Large intestine (tissue), 3 donors: ENCODE data around the gene SWT1. TPM values are rescaled to one million over a fixed set of nuclear protein-coding genes. Genes with fewer than 3 reads are reported as not detected.

ENCODE experiments used
- DNase-seq, 2 donors: peaks; one replicate each; pipeline versions ENCODE4 v3.0.0 to v3.0.0-alpha.2; 2013
- H3K27ac ChIP-seq: one replicate; pipeline ENCODE4 v1.5.1; 2013; ENCODE audit warnings: low read length
- H3K27me3 ChIP-seq: 2 replicates; pipeline ENCODE4 v1.6.1; 2013; ENCODE audit warnings: low read length; ENCODE audit not compliant: control insufficient read depth, insufficient read depth
- H3K36me3 ChIP-seq: 2 replicates; pipeline ENCODE4 v1.6.1; 2013; ENCODE audit warnings: low read length; ENCODE audit not compliant: control insufficient read depth, insufficient read depth
- H3K4me1 ChIP-seq: one replicate; pipeline ENCODE4 v1.6.1; 2013; ENCODE audit warnings: low read length; ENCODE audit not compliant: control insufficient read depth, insufficient read depth
- H3K4me3 ChIP-seq: one replicate; pipeline ENCODE4 v1.5.1; 2013; ENCODE audit warnings: low read length
- H3K9me3 ChIP-seq: one replicate; pipeline ENCODE4 v1.6.1; 2013; ENCODE audit warnings: mild to moderate bottlenecking, low read depth, low read length, moderate library complexity; ENCODE audit not compliant: control insufficient read depth
- WGBS: methylation state at CpG from one replicate; pipeline ENCODE4 v1.1.5; 2013; ENCODE audit warnings: low lambda C conversion rate; ENCODE audit not compliant: insufficient coverage; 5-methylcytosine and 5-hydroxymethylcytosine counted together
- polyA plus RNA-seq: library from polyadenylated mRNA; unstranded; fragments of 120-200 nt; gene quantifications from one replicate; pipeline ENCODE4 v1.2.1, GENCODE V29; 2013

The SWT1 gene
- polyA plus RNA-seq, 1 donor = 5.3 TPM

GRCh38 chr1:185300152-185300551 is 143.2 kb downstream of the SWT1 start:
- Histone ChIP-seq H3K36me3 (peaks cover 77% of the 10 kb centered on the region), H3K27me3 (no peaks in the 10 kb centered on the region), H3K4me1 (no peaks in the 10 kb centered on the region), H3K27ac (no peak overlapping the region), H3K4me3 (no peak overlapping the region), H3K9me3 (no peaks in the 10 kb centered on the region)
- WGBS = 100% methylated on average over 3 of the region's 6 CpGs
- DNase-seq = no peak

DNA sequence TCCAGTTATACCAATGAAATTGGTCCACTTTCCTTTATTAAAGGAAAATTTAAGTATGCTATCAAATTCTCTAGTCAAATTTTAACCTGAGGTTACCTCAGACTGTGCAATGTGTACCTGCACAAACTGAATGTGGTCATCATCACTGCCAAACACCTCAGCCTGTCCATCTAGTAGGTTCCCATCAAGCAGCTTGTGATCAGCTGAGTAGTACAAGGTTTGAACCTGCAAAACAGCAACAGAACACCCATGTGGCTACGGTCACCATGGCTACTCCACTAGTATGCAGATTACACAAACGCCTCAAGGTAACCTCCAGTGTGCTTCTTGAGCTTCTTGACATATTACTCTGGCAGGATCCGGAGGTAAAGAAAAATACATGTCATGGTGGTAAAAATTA is 148.5 kb downstream of the SWT1 start:
- no peaks in the 10 kb centered on the region for H3K9me3 ChIP-seq
- peaks cover 70% of the 10 kb centered on the region for H3K36me3 ChIP-seq
- H3K4me3 ChIP-seq = no peak overlapping the region
- DNase-seq = no peak
- H3K27me3 ChIP-seq = no peaks in the 10 kb centered on the region
- WGBS = no CpG with 5 or more reads among the region's 3 CpGs
- H3K4me1 ChIP-seq = no peaks in the 10 kb centered on the region
- H3K27ac ChIP-seq = no peak overlapping the region

GRCh38 chr1:185308126-185308525 is 151.2 kb downstream of the SWT1 start:
- no peak for DNase-seq
- Histone ChIP-seq H3K4me3 (no peak overlapping the region), H3K27me3 (no peaks in the 10 kb centered on the region), H3K9me3 (no peaks in the 10 kb centered on the region), H3K36me3 (peaks cover 55% of the 10 kb centered on the region), H3K27ac (no peak overlapping the region), H3K4me1 (peaks cover 12% of the 10 kb centered on the region)
- WGBS = no CpG with 5 or more reads among the region's 1 CpG

- peaks cover 42% of the 10 kb centered on the region for H3K36me3 ChIP-seq
- H3K27me3 ChIP-seq = no peaks in the 10 kb centered on the region
- WGBS = no CpG with 5 or more reads among the region's 2 CpGs
- no peak overlapping the region for H3K27ac ChIP-seq
- H3K4me3 ChIP-seq = no peak overlapping the region
- no peaks in the 10 kb centered on the region for H3K9me3 ChIP-seq
- DNase-seq = no peak
- peaks cover 12% of the 10 kb centered on the region for H3K4me1 ChIP-seq
Measured at GRCh38 chr1:185309566-185309965, 152.6 kb downstream of the SWT1 start.

DNA sequence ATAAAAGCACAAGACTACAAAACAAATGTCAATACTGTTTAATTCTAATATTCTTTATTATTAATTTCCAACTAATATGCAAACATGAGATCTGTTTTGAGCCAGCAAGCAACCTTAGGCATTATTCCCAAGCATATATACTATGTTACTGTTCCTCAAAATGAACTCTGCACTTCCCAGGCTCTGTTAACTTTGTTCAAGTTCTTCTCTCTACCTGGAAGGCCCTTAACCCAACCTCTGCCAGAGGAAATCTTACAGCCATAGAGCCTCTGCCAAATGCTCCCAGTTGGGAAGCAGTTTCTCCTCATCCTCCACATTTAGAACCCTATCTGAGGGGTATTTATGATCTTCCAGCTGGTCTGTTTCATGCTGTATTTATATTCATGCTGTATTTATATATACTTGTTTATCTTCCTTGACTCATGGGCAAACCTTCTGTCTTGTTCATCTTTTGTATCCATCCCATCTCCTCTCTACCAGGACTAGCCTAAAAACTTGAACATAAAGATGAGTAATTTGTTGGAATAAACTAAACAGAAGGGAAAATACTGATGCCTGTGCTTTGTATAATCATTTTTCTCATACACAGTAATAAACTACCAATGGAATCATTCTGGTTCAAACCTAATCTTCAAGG is 154.7 kb downstream of the SWT1 start:
- peaks cover 12% of the 10 kb centered on the region for H3K4me1 ChIP-seq
- DNase-seq = peak in 1 of 2 donors; percentile 42

DNA sequence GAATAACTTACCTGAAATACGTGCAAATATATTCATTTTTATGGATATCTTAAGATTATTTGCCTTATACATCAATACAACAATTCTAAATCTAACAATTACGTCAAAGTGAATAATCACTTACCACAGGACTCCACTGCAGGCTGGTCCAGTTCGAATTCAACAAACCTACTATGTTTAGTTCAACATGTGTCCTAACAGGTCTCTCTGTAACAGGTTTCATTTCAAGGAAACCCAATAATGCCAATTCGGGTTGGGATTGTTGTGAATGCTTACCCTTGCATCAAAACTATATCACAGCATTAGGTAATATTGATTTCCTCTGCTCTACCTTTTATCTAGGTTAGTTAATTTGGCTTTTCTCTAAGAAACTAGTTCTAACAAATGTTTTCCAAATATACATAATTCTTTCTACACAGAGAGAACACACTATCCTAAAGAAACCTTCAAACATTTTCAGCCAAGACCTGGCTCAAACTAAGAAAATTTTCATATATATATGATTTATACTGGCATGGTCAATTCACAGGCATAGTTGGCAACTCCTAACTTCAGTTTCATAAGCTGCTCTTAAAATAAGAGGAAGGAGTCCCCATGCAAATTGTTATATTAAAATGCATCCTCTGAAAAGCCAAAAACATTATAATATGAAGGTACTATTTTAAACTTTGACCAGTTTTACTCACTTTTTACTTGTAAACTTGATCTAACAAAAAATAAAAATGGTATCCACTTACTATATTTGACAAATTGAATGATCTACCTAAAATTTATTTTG is 155.6 kb downstream of the SWT1 start:
- Histone ChIP-seq H3K4me1 (peaks cover 14% of the 10 kb centered on the region), H3K4me3 (no peak overlapping the region), H3K36me3 (peaks cover 19% of the 10 kb centered on the region), H3K27ac (peak overlapping the region; percentile 11), H3K27me3 (no peaks in the 10 kb centered on the region), H3K9me3 (no peaks in the 10 kb centered on the region)
- WGBS = 100% methylated on average over 1 of the region's 4 CpGs
- DNase-seq = no peak

More for the DNA sequence above, 154.7 kb downstream of the SWT1 start:
- H3K27me3 ChIP-seq = no peaks in the 10 kb centered on the region
- H3K27ac ChIP-seq = peak overlapping the region; percentile 1
- H3K36me3 ChIP-seq = peaks cover 27% of the 10 kb centered on the region
- H3K4me3 ChIP-seq = no peak overlapping the region
- no peaks in the 10 kb centered on the region for H3K9me3 ChIP-seq

DNA sequence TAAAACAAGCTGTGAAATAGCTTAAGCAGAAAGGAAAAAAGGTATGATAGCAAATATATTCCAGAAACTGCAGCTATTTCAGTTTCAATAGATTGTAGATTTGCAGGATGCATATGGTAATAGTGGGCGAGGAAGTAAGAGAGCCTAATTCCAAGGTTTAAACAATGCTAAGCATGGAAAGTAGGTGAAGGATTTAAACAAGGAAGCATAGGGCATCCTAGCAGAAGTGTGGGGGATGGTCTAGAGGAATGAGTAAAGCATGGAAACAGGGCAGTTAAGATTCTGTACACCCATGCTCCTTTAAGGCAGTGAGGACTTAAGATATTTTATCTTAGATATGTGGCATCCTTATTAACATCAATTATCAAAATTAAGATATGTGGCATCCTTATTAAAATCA is 157.4 kb downstream of the SWT1 start:
- H3K9me3 ChIP-seq = no peaks in the 10 kb centered on the region
- peaks cover 9% of the 10 kb centered on the region for H3K36me3 ChIP-seq
- no peaks in the 10 kb centered on the region for H3K27me3 ChIP-seq
- H3K27ac ChIP-seq = peak overlapping the region; percentile 99
- peak in 1 of 2 donors; percentile 51 for DNase-seq
- H3K4me1 ChIP-seq = peaks cover 21% of the 10 kb centered on the region
- WGBS = no CpG with 5 or more reads among the region's 1 CpG
- peak overlapping the region; percentile 98 for H3K4me3 ChIP-seq

DNA sequence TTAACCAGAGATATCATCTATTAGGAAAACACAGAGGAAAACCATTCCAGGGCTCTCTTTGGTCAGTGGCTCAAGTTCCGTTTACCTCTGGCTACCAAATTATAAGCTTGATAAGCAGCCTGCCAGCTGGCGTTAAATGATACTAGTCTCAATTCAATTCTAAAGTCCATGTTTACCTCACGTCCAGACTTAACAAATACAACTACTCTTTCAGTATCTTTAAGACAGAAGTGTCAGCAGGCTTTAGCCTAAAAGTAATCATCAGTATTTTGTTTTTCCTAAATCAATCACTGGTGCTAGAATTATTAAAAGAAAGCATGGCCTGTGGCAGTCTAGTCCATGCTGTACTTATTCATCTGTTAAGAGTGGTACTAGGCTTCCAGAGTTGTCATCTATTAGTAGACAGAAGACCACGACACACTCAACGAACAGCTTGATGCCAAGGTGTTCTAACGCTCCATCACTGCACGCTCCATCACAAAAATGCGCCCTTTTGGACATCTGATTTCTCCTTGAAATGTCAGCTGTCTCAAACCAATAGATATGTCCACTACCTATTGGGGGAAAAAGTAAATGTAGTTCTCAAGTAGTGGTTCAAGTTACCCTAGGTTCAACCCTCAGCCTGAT is 158.6 kb downstream of the SWT1 start:
- Histone ChIP-seq H3K27ac (peak overlapping the region; percentile 99), H3K4me1 (peaks cover 21% of the 10 kb centered on the region), H3K36me3 (peaks cover 2% of the 10 kb centered on the region), H3K4me3 (peak overlapping the region; percentile 98), H3K9me3 (no peaks in the 10 kb centered on the region), H3K27me3 (no peaks in the 10 kb centered on the region)
- DNase-seq = peak; percentile 61 to 84
- 0% methylated on average over 1 of the region's 8 CpGs for WGBS

DNA sequence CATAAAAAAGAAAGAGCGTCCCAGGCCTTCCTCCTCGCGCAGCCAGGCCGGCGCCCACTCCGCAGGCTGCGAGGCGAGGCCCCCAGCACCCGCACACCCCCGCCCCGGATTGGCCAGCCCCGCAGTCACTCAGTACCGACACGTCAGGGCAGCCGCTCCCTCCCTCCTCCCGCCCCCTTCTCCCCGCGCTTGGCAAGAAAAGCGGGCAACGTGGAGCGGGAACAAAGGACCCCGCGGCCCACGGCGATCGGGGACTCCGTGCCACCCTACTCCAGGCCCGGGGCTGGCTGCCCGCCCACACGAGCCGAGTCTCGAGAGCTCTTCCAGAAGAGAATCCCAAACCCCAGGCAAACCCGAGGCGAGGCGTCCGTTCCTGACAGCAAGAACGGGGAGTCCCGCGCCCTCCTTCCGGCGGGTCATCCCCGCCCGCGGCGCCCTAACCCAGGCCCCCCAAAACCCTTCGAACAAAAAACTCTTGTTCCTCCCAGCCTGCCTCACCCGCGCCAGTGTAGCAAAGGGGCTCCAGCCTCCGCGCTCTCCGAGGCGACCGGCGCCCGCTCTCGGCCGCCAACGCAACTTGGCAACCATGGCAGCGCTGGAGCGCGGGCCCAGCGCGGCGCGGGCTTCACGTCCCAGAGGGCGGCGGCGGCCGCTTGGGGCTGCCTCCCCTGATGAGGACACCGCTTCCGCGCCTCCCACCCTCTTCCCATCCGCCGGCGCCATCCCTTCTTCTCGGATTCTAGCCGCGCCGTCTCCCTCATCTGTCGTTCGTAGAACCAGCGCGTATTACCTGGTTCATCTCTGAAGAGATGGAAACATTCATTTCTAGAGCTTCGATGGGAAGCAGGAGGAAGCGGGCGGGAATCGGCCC is 159.4 kb downstream of the SWT1 start:
- no peaks in the 10 kb centered on the region for H3K36me3 ChIP-seq

More for the DNA sequence above, 159.4 kb downstream of the SWT1 start:
- Histone ChIP-seq H3K27ac (peak overlapping the region; percentile 99), H3K9me3 (no peaks in the 10 kb centered on the region), H3K4me1 (peaks cover 15% of the 10 kb centered on the region), H3K27me3 (no peaks in the 10 kb centered on the region), H3K4me3 (peak overlapping the region; percentile 98)
- peak; percentile 87 to 93 for DNase-seq
- WGBS = 0% methylated on average over 3 of the region's 88 CpGs
